ENCODE results near the gene FAM180A. TPM values are rescaled to one million over a fixed set of nuclear protein-coding genes. Genes with fewer than 3 reads are reported as not detected.

The FAM180A gene
- total and polyA plus RNA-seq, 2 experiments from 2014 or later: not detected

DNA sequence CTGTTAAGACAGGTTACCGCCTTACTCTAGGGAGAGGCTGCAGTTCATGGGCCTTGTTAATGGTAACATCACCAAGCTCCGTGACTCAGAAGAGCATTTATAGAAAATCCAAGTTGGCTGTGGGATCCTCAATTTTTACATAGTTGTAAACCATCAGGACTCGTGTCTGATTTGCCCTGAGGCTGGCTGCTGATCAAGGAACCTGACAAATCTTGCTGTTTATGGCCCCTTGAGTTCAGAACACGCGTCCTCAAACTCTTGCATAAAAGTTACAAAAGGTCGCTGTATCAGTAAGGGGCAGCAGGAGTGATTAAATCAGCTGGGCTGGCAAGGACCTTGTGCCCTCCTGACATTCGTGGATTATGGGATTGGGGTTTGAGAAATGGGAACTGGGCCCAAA, 25.2 kb downstream of the FAM180A start:
- Histone ChIP-seq H3K4me3 (no peak overlapping the region), H3K27ac (no peak overlapping the region), H3K36me3 (no peaks in the 10 kb centered on the region), H3K27me3 (no peaks in the 10 kb centered on the region), H3K9me3 (ENCODE audit: low read depth) (no peaks in the 10 kb centered on the region), H3K4me1 (ENCODE audit: low read depth) (peaks cover 17% of the 10 kb centered on the region)
- TF ChIP-seq, protein P1, sequence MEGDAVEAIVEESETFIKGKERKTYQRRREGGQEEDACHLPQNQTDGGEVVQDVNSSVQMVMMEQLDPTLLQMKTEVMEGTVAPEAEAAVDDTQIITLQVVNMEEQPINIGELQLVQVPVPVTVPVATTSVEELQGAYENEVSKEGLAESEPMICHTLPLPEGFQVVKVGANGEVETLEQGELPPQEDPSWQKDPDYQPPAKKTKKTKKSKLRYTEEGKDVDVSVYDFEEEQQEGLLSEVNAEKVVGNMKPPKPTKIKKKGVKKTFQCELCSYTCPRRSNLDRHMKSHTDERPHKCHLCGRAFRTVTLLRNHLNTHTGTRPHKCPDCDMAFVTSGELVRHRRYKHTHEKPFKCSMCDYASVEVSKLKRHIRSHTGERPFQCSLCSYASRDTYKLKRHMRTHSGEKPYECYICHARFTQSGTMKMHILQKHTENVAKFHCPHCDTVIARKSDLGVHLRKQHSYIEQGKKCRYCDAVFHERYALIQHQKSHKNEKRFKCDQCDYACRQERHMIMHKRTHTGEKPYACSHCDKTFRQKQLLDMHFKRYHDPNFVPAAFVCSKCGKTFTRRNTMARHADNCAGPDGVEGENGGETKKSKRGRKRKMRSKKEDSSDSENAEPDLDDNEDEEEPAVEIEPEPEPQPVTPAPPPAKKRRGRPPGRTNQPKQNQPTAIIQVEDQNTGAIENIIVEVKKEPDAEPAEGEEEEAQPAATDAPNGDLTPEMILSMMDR (IDR thresholded peaks at IDR 0.05; ENCODE audit: low read depth, low read length): no peak
- DNase-seq (ENCODE audit: low read depth in 1 of 2, low spot score in 1 of 2): no peak

DNA sequence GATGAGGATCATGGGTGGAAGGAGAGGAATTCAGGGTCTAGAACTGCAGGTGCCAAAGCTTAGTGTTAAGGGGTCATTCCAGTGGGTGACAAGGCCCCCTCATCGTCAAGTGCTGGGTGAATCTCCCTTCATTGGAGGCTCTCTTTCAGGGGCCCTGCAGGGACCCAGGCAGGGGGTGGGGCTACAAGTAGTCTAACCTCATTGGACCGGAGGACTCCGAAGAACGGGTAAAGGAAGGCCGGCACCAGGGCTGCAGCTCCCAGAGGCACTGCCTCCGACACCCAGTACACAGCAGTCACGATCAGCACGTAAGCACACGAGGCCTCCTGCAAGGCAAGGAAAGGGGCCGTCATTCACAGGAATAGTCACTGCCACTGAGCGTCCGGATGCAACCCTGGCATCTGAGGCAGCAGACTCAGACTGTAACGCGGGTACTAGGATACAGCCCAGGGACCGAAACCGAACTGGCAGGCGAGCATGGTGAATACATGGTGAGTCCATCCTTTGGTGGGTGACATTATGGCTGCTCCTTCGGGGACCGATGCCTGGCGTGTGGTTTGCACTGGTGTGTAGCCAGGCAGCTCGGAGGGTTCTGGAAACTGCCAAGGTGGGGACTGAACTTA, 27.3 kb downstream of the FAM180A start:
- DNase-seq (ENCODE audit: low read depth in 1 of 2, low spot score in 1 of 2): no peak

DNA sequence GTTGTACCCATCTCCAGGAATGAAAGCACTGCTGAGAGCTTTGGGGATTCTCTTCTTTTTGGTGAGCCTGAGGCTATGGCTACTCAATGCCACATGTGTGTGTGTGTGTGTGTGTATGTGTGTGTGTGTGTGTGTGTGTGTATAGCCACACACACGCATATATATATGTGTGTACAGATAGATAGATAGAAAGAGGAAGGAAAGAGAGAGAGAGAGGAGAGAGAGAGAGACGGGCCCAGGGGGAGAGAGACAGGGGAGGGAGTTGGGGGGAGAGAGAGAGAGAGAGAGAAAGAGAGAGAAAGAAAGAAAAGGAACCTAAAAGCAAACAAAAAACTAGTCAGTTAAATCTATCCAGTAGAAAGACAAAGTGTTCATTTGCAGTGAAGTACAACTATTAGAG, 28.9 kb downstream of the FAM180A start:
- DNase-seq (ENCODE audit: low read depth in 1 of 2, low spot score in 1 of 2): no peak
- no peaks in the 10 kb centered on the region for H3K36me3 ChIP-seq
- H3K4me3 ChIP-seq: no peak overlapping the region
- peak overlapping the region; percentile 27 for H3K27ac ChIP-seq
- peaks cover 33% of the 10 kb centered on the region for H3K4me1 ChIP-seq (ENCODE audit: low read depth)
- no peaks in the 10 kb centered on the region for H3K27me3 ChIP-seq
- TF ChIP-seq, protein P1 (IDR thresholded peaks at IDR 0.05; ENCODE audit: low read depth, low read length): no peak
- H3K9me3 ChIP-seq (ENCODE audit: low read depth): no peaks in the 10 kb centered on the region

More for the DNA sequence above, 27.3 kb downstream of the FAM180A start:
- TF ChIP-seq, protein P1 (IDR thresholded peaks at IDR 0.05; ENCODE audit: low read depth, low read length): no peak
- Histone ChIP-seq H3K4me1 (ENCODE audit: low read depth) (peaks cover 33% of the 10 kb centered on the region), H3K27me3 (no peaks in the 10 kb centered on the region), H3K9me3 (ENCODE audit: low read depth) (no peaks in the 10 kb centered on the region), H3K27ac (no peak overlapping the region), H3K36me3 (no peaks in the 10 kb centered on the region), H3K4me3 (no peak overlapping the region)

DNA sequence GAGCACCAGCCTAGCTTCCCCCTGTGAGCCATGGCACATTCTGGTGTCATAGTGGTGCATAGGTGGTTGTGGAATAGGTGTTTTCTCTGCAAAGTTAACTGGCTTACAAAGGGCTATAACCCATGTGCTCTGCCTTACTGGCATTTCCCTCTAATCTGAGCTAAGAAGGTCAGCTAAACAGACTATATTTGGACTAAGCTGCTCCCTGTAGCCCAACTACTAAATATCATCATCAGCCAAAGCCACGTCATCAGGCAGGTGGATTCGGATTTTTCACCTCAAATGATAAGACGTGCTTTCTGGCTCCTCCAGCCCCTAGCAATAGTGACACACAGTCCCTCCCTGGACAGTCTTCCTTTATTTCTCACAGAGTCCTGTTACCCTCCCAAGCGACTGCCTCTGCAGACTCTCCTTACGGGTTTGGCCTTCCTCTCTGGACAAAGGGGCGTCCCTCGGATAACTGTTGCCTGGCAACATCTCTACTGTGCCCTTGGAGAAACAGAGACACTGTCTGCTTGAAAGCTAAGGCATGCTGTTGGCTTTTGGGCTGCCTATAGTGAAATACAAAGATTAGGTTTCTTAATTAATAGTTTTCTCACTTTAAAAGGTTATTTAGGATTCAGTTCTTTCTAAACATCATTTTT, 29.7 kb downstream of the FAM180A start:
- DNase-seq (ENCODE audit: low read depth in 1 of 2, low spot score in 1 of 2): peak in 1 of 2 donors; percentile 47
- Histone ChIP-seq H3K4me3 (no peak overlapping the region), H3K4me1 (ENCODE audit: low read depth) (peaks cover 33% of the 10 kb centered on the region), H3K27ac (peak overlapping the region; percentile 27), H3K36me3 (no peaks in the 10 kb centered on the region), H3K9me3 (ENCODE audit: low read depth) (no peaks in the 10 kb centered on the region), H3K27me3 (no peaks in the 10 kb centered on the region)
- TF ChIP-seq, protein P1 (IDR thresholded peaks at IDR 0.05; ENCODE audit: low read depth, low read length): no peak

DNA sequence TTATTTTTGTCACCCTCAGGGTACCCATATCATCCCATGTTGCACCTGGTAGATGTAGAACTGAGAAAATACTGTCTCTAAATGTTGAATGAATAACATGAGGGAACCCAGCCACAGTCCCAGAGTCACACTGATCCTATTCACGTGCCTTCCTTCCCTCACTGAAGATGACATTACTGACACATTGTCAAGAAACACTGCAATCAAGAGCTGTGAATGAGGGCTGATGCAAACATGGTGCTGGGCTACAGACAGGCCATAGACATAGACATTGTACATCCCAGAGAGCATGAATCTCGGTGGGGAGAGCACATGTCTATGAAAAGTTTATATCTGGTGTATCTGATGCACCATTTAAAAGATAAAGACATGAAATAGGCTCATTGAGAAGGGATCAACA, 30.4 kb downstream of the FAM180A start:
- no peaks in the 10 kb centered on the region for H3K27me3 ChIP-seq
- H3K4me1 ChIP-seq (ENCODE audit: low read depth): peaks cover 33% of the 10 kb centered on the region
- H3K9me3 ChIP-seq (ENCODE audit: low read depth): no peaks in the 10 kb centered on the region
- no peak for DNase-seq (ENCODE audit: low read depth in 1 of 2, low spot score in 1 of 2)
- TF ChIP-seq, protein P1 (IDR thresholded peaks at IDR 0.05; ENCODE audit: low read depth, low read length): no peak
- H3K36me3 ChIP-seq: no peaks in the 10 kb centered on the region
- H3K27ac ChIP-seq: no peak overlapping the region
- H3K4me3 ChIP-seq: no peak overlapping the region
